Ovary (tissue), 3 donors: Measurements from ENCODE around the gene PKD1L1.

Experiments used
- EP300 ChIP-seq: sonication (generic); formaldehyde crosslinking; IDR thresholded peaks from one replicate; pipeline ENCODE4 v1.6.1; 2017; ENCODE audit warnings: antibody characterized with exemption
- TF ChIP-seq, protein P1 (sequence below), 3 donors: fragments of 450-650 bp in 2 of 3; fragments of 200-600 bp in 1 of 3; IDR thresholded peaks; one replicate each; pipeline versions ENCODE4 v1.5.1 to v1.8.0; 2016 to 2022; ENCODE audit warnings: antibody characterized with exemption in 3 of 3, mild to moderate bottlenecking in 1 of 3
- donor health status: DM: no; HTN: no; CAD: no.

DNA sequence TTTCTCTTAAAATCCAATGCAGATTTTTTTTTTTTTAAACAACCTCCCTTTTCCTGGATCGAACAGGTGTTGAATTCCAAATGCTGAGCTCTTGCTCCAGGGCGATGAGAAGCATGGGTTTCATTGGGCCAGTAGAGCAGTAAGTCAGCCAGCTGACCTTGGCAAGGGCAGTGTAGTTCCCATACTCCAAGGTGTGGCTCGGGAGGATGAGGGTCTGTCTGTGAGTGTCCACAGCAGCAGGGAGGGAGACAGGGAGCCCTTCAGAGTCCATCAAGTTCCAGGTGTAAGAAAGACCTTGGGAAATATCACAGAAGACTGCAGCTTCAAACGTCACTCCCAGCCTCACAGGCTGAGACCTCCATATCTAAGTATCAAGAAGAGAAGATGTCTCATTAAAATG is 50.4 kb downstream of the PKD1L1 start:
- TF ChIP-seq, protein P1, sequence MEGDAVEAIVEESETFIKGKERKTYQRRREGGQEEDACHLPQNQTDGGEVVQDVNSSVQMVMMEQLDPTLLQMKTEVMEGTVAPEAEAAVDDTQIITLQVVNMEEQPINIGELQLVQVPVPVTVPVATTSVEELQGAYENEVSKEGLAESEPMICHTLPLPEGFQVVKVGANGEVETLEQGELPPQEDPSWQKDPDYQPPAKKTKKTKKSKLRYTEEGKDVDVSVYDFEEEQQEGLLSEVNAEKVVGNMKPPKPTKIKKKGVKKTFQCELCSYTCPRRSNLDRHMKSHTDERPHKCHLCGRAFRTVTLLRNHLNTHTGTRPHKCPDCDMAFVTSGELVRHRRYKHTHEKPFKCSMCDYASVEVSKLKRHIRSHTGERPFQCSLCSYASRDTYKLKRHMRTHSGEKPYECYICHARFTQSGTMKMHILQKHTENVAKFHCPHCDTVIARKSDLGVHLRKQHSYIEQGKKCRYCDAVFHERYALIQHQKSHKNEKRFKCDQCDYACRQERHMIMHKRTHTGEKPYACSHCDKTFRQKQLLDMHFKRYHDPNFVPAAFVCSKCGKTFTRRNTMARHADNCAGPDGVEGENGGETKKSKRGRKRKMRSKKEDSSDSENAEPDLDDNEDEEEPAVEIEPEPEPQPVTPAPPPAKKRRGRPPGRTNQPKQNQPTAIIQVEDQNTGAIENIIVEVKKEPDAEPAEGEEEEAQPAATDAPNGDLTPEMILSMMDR (IDR thresholded peaks at IDR 0.05) = no peak
- TF ChIP-seq EP300 = no peak
